Measurements from ENCODE around the gene CLCN6. TPM values are rescaled to one million over a fixed set of nuclear protein-coding genes. Genes with fewer than 3 reads are reported as not detected.

Gene CLCN6
- total and polyA plus RNA-seq, 4 donors, result 5.0 to 9.0 (median 6.5) TPM

GRCh38 chr1:11839727-11840705 is 34.0 kb downstream of the CLCN6 start (continued):
- TF ChIP-seq REST (IDR thresholded peaks at IDR 0.05) (no peak), HNF4G (IDR thresholded peaks at IDR 0.05) (no peak), JUND (IDR thresholded peaks at IDR 0.05) (peak in 1 of 2 donors; percentile 43), RXRA (IDR thresholded peaks at IDR 0.05) (peak; percentile 71 to 90)

GRCh38 chr1:11841245-11842153 is 35.5 kb downstream of the CLCN6 start:
- Histone ChIP-seq H3K27me3 (ENCODE audit: control insufficient read depth in 4 of 4, insufficient read depth in 4 of 4, low read length in 3 of 4) (no peaks in the 10 kb centered on the region), H3K4me3 (ENCODE audit: low read depth in 1 of 3, low read length in 3 of 3) (no peak overlapping the region), H3K27ac (ENCODE audit: low read depth in 1 of 2, low read length in 2 of 2) (peak overlapping the region; percentile 95 to 96), H3K4me1 (ENCODE audit: control insufficient read depth in 4 of 4, insufficient read depth in 4 of 4, low read length in 3 of 4) (peaks cover 19 to 48% (median 37%) of the 10 kb centered on the region in 4 donors), H3K9me3 (ENCODE audit: control insufficient read depth in 4 of 4, low read length in 3 of 4) (no peaks in the 10 kb centered on the region), H3K9ac (ENCODE audit: low read depth in 1 of 2, low read length in 2 of 2) (peak overlapping the region; percentile 30 to 42), H3K36me3 (ENCODE audit: control insufficient read depth in 4 of 4, insufficient read depth in 3 of 4, low read depth in 1 of 4, low read length in 3 of 4) (peaks cover 3 to 24% (median 17%) of the 10 kb centered on the region in 4 donors)
- TF ChIP-seq JUND (IDR thresholded peaks at IDR 0.05), result no peak
- DNase-seq (ENCODE audit: low spot score), result peak; percentile 73
- 53% methylated on average over 17 of the region's 17 CpGs for WGBS

GRCh38 chr1:11842154-11843041 is 36.4 kb downstream of the CLCN6 start:
- H3K36me3 ChIP-seq (ENCODE audit: control insufficient read depth in 4 of 4, insufficient read depth in 3 of 4, low read depth in 1 of 4, low read length in 3 of 4), result peaks cover 0 to 17% (median 12%) of the 10 kb centered on the region in 4 donors
- peak; percentile 93 for DNase-seq (ENCODE audit: low spot score)
- H3K27ac ChIP-seq (ENCODE audit: low read depth in 1 of 2, low read length in 2 of 2), result peak overlapping the region; percentile 95 to 96
- peak overlapping the region; percentile 42 to 57 for H3K9ac ChIP-seq (ENCODE audit: low read depth in 1 of 2, low read length in 2 of 2)
- no peaks in the 10 kb centered on the region for H3K27me3 ChIP-seq (ENCODE audit: control insufficient read depth in 4 of 4, insufficient read depth in 4 of 4, low read length in 3 of 4)
- no peak overlapping the region for H3K4me3 ChIP-seq (ENCODE audit: low read depth in 1 of 3, low read length in 3 of 3)
- WGBS, result 21% methylated on average over 19 of the region's 19 CpGs
- peaks cover 19 to 48% (median 37%) of the 10 kb centered on the region in 4 donors for H3K4me1 ChIP-seq (ENCODE audit: control insufficient read depth in 4 of 4, insufficient read depth in 4 of 4, low read length in 3 of 4)
- no peaks in the 10 kb centered on the region for H3K9me3 ChIP-seq (ENCODE audit: control insufficient read depth in 4 of 4, low read length in 3 of 4)
- TF ChIP-seq RAD21 (IDR thresholded peaks at IDR 0.05) (peak in 1 of 2 donors; percentile 40), FOXA1 (IDR thresholded peaks at IDR 0.05) (peak; percentile 61), REST (IDR thresholded peaks at IDR 0.05) (peak; percentile 83), JUND (IDR thresholded peaks at IDR 0.05) (peak; percentile 65 to 80), NR2F2 (IDR thresholded peaks at IDR 0.05) (no peak), YY1 (IDR thresholded peaks at IDR 0.05) (peak; percentile 46), EGR1 (IDR thresholded peaks at IDR 0.05; ENCODE audit: low read depth in 2 of 2) (peak; percentile 32 to 39), RXRA (IDR thresholded peaks at IDR 0.05) (peak; percentile 97 to 98), HNF4G (IDR thresholded peaks at IDR 0.05) (peak; percentile 93), MAX (IDR thresholded peaks at IDR 0.05) (peak; percentile 82), CTCF (IDR thresholded peaks at IDR 0.05; ENCODE audit: low read depth, low read length, missing input control) (no peak), SP1 (IDR thresholded peaks at IDR 0.05) (peak; percentile 98)

Measured in liver (tissue), 9 donors.